ENCODE results near the gene FANCL.

GRCh38 chr2:58122040-58122439 is 119.1 kb downstream of the FANCL start:
- no peak for TF ChIP-seq POLR2A (IDR thresholded peaks at IDR 0.05; ENCODE audit: low read depth)
- no peak for TF ChIP-seq CTCF (IDR thresholded peaks at IDR 0.05)
- no peak for TF ChIP-seq EP300 (IDR thresholded peaks at IDR 0.05)
- no peak for TF ChIP-seq POLR2AphosphoS5 (IDR thresholded peaks at IDR 0.05)
